ENCODE results near the gene PHF21A. TPM values are rescaled to one million over a fixed set of nuclear protein-coding genes. Genes with fewer than 3 reads are reported as not detected.
"Not testable (repeated sequence)": the region's sequence is repeated elsewhere in the genome, so short reads cannot be mapped to it uniquely, and the experiment has no call there.

Gene PHF21A
- total and polyA plus RNA-seq, 10 of the 15 experiments (the other 5 are each of a cell fraction or from before 2014, with no cell fraction given), result 2.6 to 37.2 (median 16.0) TPM

- POLR2A ChIA-PET; H3K9ac ChIP-seq (ENCODE audit: control insufficient read depth, insufficient read depth, low read length); intact Hi-C loops (cut with micrococcal nuclease; ENCODE audit: unreplicated experiment); H3K27me3 ChIP-seq (replicated peaks in 1 of 2; ENCODE audit: control insufficient read depth in 2 of 2, insufficient read depth in 2 of 2, low read length in 1 of 2); H3K9me3 ChIP-seq (replicated peaks; ENCODE audit: control insufficient read depth, insufficient read depth, low read length); DNase-seq (ENCODE audit: low read depth, low spot score); H3K36me3 ChIP-seq (ENCODE audit: control insufficient read depth in 2 of 2, insufficient read depth in 2 of 2, low read length in 1 of 2); BruUV-seq (replicated peaks); in situ Hi-C loops (cut with MboI); ATAC-seq; H2AFZ ChIP-seq (ENCODE audit: control insufficient read depth, low read depth, low read length); H3K4me3 ChIP-seq; H3K27ac ChIP-seq (ENCODE audit: control insufficient read depth, insufficient read depth); H3K4me1 ChIP-seq (ENCODE audit: control insufficient read depth, insufficient read depth, low read length); SMC1A ChIA-PET (ENCODE audit: uncharacterized antibody, unreplicated experiment); FAIRE-seq; H3K79me2 ChIP-seq (ENCODE audit: control insufficient read depth, insufficient read depth, low read length); H3K4me2 ChIP-seq (ENCODE audit: control insufficient read depth, insufficient read depth); RAD21 ChIA-PET (ENCODE audit: unreplicated experiment); H4K20me1 ChIP-seq (ENCODE audit: control insufficient read depth, insufficient read depth): not testable (repeated sequence)
- CTCF ChIA-PET, result interaction anchor here (2.5 kb wide), 1 partner anchor 11 kb away, joined by 9 read pairs; no protein-coding TSS in a partner anchor
Observed at GRCh38 chr11:46014168-46014567, 107.1 kb downstream of the PHF21A start.

- H3K9ac ChIP-seq (ENCODE audit: control insufficient read depth, insufficient read depth, low read length), result no peak overlapping the region
- intact Hi-C loops (cut with micrococcal nuclease; ENCODE audit: unreplicated experiment), result no loop called here
- FAIRE-seq, result no peak
- H3K36me3 ChIP-seq (ENCODE audit: control insufficient read depth in 2 of 2, insufficient read depth in 2 of 2, low read length in 1 of 2), result no peaks in the 10 kb centered on the region; a peak in 1 of 4 replicates
- H3K27me3 ChIP-seq (replicated peaks in 1 of 2; ENCODE audit: control insufficient read depth in 2 of 2, insufficient read depth in 2 of 2, low read length in 1 of 2), result no peaks in the 10 kb centered on the region
- no peak for DNase-seq (ENCODE audit: low read depth, low spot score)
- H3K4me3 ChIP-seq, result no peak overlapping the region
- RAD21 ChIA-PET (ENCODE audit: unreplicated experiment), result interaction anchor here (0.9 to 1.2 kb wide), 3 partner anchors 8 to 47 kb away, joined by 3 read pairs; no protein-coding TSS in a partner anchor
- no peaks in the 10 kb centered on the region for H3K4me1 ChIP-seq (ENCODE audit: control insufficient read depth, insufficient read depth, low read length)
- no peaks in the 10 kb centered on the region for H3K79me2 ChIP-seq (ENCODE audit: control insufficient read depth, insufficient read depth, low read length)
- POLR2A ChIA-PET, result no interaction called here
- CTCF ChIA-PET, result interaction anchor here (1.0 to 2.5 kb wide), 4 partner anchors 9 to 731 kb away, joined by 3 to 9 read pairs (median 6); no protein-coding TSS in a partner anchor
- H3K9me3 ChIP-seq (replicated peaks; ENCODE audit: control insufficient read depth, insufficient read depth, low read length), result no peaks in the 10 kb centered on the region
- in situ Hi-C loops (cut with MboI), result no loop called here
- WGBS (ENCODE audit: insufficient coverage, insufficient replicate concordance, low lambda C conversion rate, missing lambda C conversion rate), result 100% methylated on average over 2 of the region's 2 CpGs
- no peak overlapping the region for H3K4me2 ChIP-seq (ENCODE audit: control insufficient read depth, insufficient read depth)
- H4K20me1 ChIP-seq (ENCODE audit: control insufficient read depth, insufficient read depth), result no peaks in the 10 kb centered on the region
- H3K27ac ChIP-seq (ENCODE audit: control insufficient read depth, insufficient read depth), result no peak overlapping the region
- SMC1A ChIA-PET (ENCODE audit: uncharacterized antibody, unreplicated experiment), result interaction anchor here (0.8 to 1.1 kb wide), 3 partner anchors 30 to 140 kb away, joined by 3 read pairs; no protein-coding TSS in a partner anchor
- no peak overlapping the region for H2AFZ ChIP-seq (ENCODE audit: control insufficient read depth, low read depth, low read length)
- no TSS peak for BruUV-seq (replicated peaks)
- no peak for ATAC-seq
- TF ChIP-seq MTA2 (IDR thresholded peaks at IDR 0.05; ENCODE audit: low read depth) (no peak), CEBPZ (IDR thresholded peaks at IDR 0.05; ENCODE audit: low read depth, low read length) (no peak), FOXM1 (IDR thresholded peaks at IDR 0.05; ENCODE audit: low read depth, low read length) (no peak), BMI1 (IDR thresholded peaks at IDR 0.05; ENCODE audit: borderline replicate concordance) (no peak), CHD4 (IDR thresholded peaks at IDR 0.05) (no peak), WRNIP1 (IDR thresholded peaks at IDR 0.05; ENCODE audit: borderline replicate concordance, low read depth, low read length) (no peak), ATF2 (IDR thresholded peaks at IDR 0.05; ENCODE audit: low read length) (no peak), SPI1 (IDR thresholded peaks at IDR 0.05; ENCODE audit: borderline replicate concordance, insufficient read depth, low read depth, low read length) (no peak)
- TF ChIP-seq, protein P1, sequence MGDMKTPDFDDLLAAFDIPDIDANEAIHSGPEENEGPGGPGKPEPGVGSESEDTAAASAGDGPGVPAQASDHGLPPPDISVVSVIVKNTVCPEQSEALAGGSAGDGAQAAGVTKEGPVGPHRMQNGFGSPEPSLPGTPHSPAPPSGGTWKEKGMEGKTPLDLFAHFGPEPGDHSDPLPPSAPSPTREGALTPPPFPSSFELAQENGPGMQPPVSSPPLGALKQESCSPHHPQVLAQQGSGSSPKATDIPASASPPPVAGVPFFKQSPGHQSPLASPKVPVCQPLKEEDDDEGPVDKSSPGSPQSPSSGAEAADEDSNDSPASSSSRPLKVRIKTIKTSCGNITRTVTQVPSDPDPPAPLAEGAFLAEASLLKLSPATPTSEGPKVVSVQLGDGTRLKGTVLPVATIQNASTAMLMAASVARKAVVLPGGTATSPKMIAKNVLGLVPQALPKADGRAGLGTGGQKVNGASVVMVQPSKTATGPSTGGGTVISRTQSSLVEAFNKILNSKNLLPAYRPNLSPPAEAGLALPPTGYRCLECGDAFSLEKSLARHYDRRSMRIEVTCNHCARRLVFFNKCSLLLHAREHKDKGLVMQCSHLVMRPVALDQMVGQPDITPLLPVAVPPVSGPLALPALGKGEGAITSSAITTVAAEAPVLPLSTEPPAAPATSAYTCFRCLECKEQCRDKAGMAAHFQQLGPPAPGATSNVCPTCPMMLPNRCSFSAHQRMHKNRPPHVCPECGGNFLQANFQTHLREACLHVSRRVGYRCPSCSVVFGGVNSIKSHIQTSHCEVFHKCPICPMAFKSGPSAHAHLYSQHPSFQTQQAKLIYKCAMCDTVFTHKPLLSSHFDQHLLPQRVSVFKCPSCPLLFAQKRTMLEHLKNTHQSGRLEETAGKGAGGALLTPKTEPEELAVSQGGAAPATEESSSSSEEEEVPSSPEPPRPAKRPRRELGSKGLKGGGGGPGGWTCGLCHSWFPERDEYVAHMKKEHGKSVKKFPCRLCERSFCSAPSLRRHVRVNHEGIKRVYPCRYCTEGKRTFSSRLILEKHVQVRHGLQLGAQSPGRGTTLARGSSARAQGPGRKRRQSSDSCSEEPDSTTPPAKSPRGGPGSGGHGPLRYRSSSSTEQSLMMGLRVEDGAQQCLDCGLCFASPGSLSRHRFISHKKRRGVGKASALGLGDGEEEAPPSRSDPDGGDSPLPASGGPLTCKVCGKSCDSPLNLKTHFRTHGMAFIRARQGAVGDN (IDR thresholded peaks at IDR 0.05), result no peak
Observed at GRCh38 chr11:46012185-46012584, 109.1 kb downstream of the PHF21A start.

All from GM12878 (cell line).